Activated T-cell treated with anti-CD3 and anti-CD28 coated beads for 24 hours (primary cell): ENCODE results near the gene ZBTB20.

ENCODE experiments used
- DNase-seq: peaks from one replicate; pipeline ENCODE4 v3.0.0-alpha.2; 2020; ENCODE audit warnings: low read depth

Gene ZBTB20

GRCh38 chr3:114624571-114625181 lies 522.4 kb downstream of the ZBTB20 start:
- DNase-seq, result no peak

- DNase-seq, result no peak
Measured at GRCh38 chr3:114624047-114624445, 523.0 kb downstream of the ZBTB20 start.

- no peak for DNase-seq
Measured at GRCh38 chr3:114623420-114624046, 523.6 kb downstream of the ZBTB20 start.

DNA sequence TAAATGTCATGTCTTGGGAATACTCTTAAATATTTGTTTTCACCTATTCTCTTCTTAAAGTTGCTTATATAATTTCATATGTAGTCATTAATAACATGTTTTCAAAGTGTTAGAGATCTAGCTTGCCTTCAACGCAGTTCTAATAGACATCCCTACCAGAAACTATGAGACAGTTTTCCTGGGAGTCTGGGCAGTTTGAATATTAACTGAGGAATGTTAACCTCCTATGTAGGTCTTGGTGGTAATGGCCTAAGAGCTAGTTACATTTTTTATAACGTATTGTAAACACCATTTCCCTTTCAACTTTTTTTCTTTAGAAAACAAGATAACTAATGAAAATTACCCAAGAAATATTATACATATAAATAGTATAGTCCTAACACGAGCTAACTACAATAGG lies 525.1 kb downstream of the ZBTB20 start:
- DNase-seq, result no peak

- DNase-seq, result no peak
Measured at GRCh38 chr3:114619771-114620170, 527.3 kb downstream of the ZBTB20 start.

GRCh38 chr3:114615523-114616085 lies 531.5 kb downstream of the ZBTB20 start:
- no peak for DNase-seq

DNA sequence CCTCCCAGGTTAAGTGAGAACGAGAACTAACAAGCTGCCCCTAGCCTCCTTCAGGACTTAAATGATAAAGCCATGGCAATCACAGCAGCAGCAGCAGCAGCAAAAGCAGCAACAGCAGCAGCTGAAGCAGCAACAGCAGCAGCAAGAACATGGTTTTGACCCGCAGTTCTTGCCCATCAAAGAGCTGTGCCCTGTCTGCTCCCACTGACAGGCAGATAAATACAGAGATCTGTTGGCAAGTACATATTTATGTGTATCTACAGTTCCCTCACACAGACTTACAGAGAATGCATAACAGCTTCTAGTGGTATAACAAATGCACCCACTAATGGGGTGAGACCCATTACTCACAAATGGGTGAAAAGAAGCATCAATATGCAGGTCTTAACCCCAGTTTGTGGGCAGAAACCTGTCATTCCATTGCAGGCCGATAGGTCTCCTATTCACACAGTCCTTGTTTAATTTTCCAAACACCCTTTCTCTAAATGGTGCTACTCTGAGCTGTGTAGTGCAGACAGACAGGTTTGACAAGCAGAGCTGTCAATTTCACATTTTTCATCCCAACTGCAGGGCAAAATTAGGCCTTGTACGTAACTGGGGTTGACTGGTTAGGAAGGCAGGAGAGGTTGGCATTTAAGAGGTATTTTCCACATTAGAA lies 537.0 kb downstream of the ZBTB20 start:
- no peak for DNase-seq

DNA sequence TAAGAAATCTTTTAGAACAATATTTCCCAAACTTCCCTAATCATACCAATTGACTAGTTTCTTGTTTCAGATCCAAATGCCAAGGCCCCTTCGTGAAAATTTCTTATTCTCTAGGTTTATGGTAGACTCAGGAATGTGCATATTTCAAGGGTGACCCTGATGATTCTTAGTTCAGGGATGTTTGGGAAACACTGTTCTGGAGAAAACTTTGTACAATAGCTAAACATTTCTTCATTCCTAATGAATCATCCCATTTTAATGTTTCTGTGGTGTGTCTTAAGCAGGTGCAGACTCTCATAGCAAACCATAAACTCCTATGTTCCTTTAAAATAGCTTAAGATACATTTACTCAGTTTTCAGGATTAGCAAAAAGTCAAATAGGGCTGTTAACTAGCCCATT lies 538.8 kb downstream of the ZBTB20 start:
- no peak for DNase-seq

GRCh38 chr3:114606336-114606735 lies 540.8 kb downstream of the ZBTB20 start:
- DNase-seq, result no peak

- no peak for DNase-seq
Measured at GRCh38 chr3:114600571-114600970, 546.5 kb downstream of the ZBTB20 start.

- DNase-seq, result no peak
Measured at GRCh38 chr3:114597871-114598270, 549.2 kb downstream of the ZBTB20 start.

DNA sequence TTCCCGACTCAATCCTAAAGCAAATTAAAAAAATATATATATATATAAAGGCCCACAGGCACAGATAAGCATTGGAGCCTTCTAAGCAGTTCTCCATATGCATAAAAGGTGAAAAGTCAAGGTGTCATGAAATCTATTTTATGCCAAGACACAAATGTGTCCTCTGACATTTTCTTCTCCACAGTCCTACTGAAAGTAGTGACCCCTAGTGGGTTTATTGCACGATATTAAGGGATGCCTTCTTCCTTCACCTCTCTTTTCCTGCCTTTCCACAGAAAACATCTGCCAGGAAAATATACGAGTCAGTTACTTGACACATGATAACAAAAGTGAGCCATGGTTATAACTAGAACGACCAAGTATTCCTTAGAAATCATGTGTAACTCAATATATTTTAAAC lies 550.1 kb downstream of the ZBTB20 start:
- DNase-seq, result no peak

DNA sequence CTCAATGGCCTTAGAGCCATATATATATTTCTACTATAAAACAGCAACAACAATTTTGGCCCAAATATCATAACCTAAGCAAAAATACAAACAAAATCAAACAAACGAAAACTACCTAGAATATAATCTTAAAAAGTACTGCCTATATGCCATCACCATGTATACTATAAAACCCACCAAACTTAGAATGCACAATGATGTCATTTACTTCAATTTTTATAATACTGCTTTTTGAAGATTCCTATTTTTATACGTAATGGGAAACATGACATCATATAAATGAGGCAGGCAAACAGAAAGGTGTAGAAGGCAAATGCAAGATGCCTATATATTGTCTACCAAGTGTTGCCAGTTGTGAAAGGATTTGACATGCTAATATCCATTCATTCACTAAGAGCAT lies 550.9 kb downstream of the ZBTB20 start:
- no peak for DNase-seq

DNA sequence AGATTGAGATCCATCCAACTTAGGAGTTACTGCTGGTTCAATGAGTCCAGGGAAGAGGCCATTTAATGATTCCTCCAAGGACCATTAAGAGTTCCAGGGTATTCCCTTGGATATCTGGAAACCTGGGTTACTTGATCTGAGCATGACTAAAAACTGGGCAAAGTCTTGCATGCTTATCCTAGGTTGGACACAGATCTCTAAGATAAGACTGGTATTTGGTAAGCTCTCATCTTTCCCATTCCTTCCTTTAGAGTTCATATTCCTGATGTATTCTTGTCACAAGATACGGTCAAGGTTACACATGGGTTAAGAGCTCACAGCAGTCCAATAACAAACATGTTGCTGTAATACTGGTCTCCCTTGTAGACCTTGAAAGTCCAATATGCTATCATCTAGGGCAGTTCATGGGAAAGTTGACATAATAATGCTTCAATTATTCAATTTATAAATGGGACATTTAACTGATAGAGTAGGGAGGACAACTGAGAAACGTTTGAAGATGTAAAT lies 551.5 kb downstream of the ZBTB20 start:
- no peak for DNase-seq

DNA sequence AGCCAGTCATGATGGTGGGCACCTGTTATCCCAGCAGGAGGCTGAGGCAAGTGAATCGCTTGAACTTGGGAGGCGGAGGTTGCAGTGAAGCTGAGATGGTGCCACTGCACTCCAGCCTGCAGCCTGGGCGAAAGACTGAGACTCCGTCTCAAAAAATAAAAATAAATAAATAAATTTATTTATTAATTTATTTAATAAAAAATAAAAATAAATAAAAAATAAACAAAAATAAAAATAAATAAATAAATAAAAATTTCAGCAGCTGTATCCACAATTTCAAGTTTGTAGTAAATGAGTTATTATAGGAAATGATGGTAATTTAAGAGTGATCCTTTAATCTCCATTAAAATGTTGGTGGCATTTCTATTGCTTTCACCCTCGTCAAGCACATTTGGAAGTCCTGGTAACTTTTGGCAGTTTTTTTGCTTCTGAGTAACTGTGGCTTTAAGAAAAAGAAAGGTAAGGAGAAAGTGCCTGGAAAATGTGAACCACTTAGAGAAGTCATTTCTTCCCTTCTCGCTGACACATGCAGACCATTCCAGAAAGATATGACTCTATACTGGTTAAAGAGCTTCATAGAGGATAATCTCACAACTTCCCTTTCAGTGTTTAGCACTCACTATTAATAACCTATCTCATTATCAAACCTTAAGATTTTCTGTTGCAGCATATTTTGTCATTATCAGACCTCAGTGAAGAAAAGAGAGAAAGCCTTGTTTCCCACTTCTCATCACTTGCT lies 556.6 kb downstream of the ZBTB20 start:
- no peak for DNase-seq

DNA sequence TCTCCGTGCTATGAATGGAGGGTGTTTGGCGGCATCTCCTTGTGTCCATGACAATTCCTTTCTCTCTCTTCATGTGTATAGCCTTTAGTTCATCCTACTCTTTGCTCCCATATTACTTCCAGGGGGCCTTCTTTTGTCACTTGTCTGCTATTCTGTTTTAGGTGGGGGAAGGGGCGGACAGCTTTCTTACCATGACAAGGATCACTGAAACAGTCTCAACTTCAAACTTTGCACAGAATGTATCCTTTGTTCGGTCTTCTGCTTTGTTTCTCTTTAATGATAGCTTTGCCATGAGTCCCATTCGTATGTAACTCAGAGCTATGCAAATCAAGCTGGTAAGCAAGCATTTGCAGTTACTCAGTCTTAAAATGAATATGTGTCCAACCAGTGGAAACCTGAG lies 559.1 kb downstream of the ZBTB20 start:
- DNase-seq, result no peak

DNA sequence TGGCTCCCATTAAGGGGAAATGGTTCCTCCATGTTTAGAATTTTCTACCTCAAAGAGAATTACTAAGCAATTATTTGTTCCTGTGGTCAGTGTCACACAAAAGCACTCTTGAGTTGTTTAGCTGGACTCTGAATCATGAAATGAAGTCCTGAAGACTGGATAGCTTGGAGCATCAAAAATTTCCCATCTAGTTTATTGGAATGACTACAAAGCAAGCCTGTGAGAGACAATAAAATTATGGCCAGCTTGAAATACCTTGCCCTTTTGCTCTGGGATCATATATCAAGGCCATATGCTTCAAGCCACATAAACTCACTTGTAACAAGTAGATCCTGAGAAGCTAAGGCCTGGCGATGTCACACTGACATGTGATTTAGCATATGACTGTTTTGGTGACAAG lies 561.0 kb downstream of the ZBTB20 start:
- no peak for DNase-seq

GRCh38 chr3:114585687-114586086 lies 561.4 kb downstream of the ZBTB20 start:
- DNase-seq, result no peak

DNA sequence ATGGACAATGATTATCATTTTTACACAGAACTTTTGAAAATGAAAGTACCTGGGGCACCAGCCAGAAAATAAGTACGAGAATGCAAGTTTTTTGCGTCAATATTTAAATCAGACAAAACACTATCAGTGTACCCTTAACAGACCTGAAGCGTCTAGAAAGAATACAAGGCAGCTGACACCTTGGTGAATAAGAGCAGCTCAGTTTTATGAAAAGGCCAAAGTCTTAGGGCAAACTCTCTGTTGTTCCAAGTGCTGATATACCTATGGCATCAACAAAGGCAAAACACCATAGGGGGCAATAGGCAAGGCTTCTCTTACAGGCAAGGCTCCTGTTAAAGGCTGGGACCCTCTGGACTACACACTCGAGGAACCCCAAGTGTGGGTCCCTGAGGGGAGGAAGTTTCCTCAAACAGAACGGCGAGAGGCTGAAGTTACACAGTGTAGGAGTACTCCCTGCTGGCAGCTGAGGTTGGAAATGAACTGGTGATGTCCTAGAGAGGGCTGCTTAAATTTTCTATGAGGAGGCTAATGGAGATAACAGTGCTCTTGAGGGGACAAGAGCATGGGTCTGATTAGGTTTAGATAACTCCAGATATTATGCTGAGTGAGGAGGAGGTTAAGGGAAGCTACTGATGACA lies 562.2 kb downstream of the ZBTB20 start:
- DNase-seq, result no peak

GRCh38 chr3:114582929-114583328 lies 564.2 kb downstream of the ZBTB20 start:
- no peak for DNase-seq

DNA sequence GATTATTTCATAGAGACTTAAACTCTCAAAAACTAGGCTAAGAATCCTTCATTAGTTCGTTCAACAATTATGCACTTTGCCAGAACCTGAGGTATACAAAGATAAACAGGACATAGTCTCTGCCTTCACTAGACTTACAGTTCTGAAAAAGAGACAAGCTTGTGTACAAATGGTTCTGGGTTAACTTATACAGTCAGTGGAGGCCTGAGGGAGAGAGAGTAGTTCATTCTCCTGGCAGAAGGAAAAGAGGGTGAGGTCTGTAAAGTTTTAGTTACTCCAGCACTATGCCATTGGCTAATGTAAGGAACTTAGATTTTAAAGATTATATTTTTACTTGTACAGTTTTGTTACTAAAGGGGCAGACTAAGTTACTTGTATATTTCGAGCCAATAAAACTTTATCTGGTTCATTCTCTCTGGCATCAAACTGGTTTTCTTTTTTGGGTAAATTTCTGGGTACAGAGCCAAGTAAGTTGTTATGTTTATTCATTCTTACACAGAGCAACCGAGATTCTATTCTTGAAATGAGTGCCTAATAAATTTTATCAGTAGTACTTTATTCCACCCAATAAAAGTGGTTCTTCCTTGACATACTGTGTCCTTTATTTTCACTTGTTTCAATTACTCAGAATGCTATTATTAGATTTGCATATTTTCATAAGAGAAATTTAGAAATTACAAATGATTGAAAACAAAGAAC lies 574.6 kb downstream of the ZBTB20 start:
- DNase-seq, result no peak
